Amniotic stem cell (primary cell): Measurements from ENCODE around the gene B3GALT4.
A peak's percentile ranks its signal among the peaks of the same experiment; 100 is the strongest.
"Not testable (repeated sequence)": the region's sequence is repeated elsewhere in the genome, so short reads cannot be mapped to it uniquely, and the experiment has no call there.

Experiments used
- DNase-seq: peaks from one replicate; lab custom pipeline; 2025; lab: John Stamatoyannopoulos, UW

Gene B3GALT4

GRCh38 chr6:33272275-33273128 is 4.4 kb upstream of the B3GALT4 start:
- no peak for DNase-seq

GRCh38 chr6:33273129-33273923 is 3.6 kb upstream of the B3GALT4 start:
- DNase-seq = no peak

GRCh38 chr6:33273924-33274902 is 2.7 kb upstream of the B3GALT4 start:
- no peak for DNase-seq

- not testable (repeated sequence) for DNase-seq
Observed at GRCh38 chr6:33275795-33276580, 935 bp upstream of the B3GALT4 start.

- DNase-seq = no peak
Observed at GRCh38 chr6:33276581-33276863, 401 bp upstream of the B3GALT4 start.

GRCh38 chr6:33277663-33278391 is 904 bp downstream of the B3GALT4 start:
- no peak for DNase-seq

- no peak for DNase-seq
Observed at GRCh38 chr6:33278392-33278741, 1.4 kb downstream of the B3GALT4 start.

GRCh38 chr6:33278810-33279209 is 1.9 kb downstream of the B3GALT4 start:
- DNase-seq = no peak

GRCh38 chr6:33279257-33279695 is 2.4 kb downstream of the B3GALT4 start:
- DNase-seq = no peak

GRCh38 chr6:33279971-33280511 is 3.1 kb downstream of the B3GALT4 start:
- DNase-seq = no peak

GRCh38 chr6:33280539-33280938 is 3.6 kb downstream of the B3GALT4 start:
- no peak for DNase-seq

- DNase-seq = not testable (repeated sequence)
Observed at GRCh38 chr6:33285214-33285613, 8.3 kb downstream of the B3GALT4 start.

- DNase-seq = no peak
Observed at GRCh38 chr6:33286946-33287914, 10.3 kb downstream of the B3GALT4 start.

GRCh38 chr6:33288141-33288920 is 11.4 kb downstream of the B3GALT4 start:
- no peak for DNase-seq

- DNase-seq = peak; percentile 73
Observed at GRCh38 chr6:33288921-33289783, 12.2 kb downstream of the B3GALT4 start, which contains the start of the genes PFDN6 and WDR46. PFDN6 (plus strand) TSS chr6:33289601; CDS start chr6:33289857, 256 bp downstream. WDR46 (minus strand) TSS chr6:33289239; CDS start chr6:33289170, 69 bp downstream.

- DNase-seq = no peak
Observed at GRCh38 chr6:33289784-33290315, 12.9 kb downstream of the B3GALT4 start.

- DNase-seq = no peak
Observed at GRCh38 chr6:33290459-33290858, 13.5 kb downstream of the B3GALT4 start.
